GM19467 (cell line): ENCODE results near the gene PCDHAC2.

Experiments
- ATAC-seq: cut with Tn5 transposase; IDR thresholded peaks from one replicate; pipeline ENCODE4 v1.9.1; 2021; ENCODE audit warnings: mild to moderate bottlenecking, moderate library complexity; ENCODE audit not compliant: unreplicated experiment

The PCDHAC2 gene

GRCh38 chr5:140988100-140988499 is 21.8 kb downstream of the PCDHAC2 start:
- no peak for ATAC-seq

GRCh38 chr5:140988608-140989007 is 22.3 kb downstream of the PCDHAC2 start:
- no peak for ATAC-seq

GRCh38 chr5:140989254-140990020 is 23.2 kb downstream of the PCDHAC2 start:
- ATAC-seq: no peak

GRCh38 chr5:140992828-140993227 is 26.6 kb downstream of the PCDHAC2 start:
- no peak for ATAC-seq

- ATAC-seq: no peak
Observed at GRCh38 chr5:140996060-140996459, 29.8 kb downstream of the PCDHAC2 start.

- no peak for ATAC-seq
Observed at GRCh38 chr5:140998921-140999410, 32.7 kb downstream of the PCDHAC2 start.

GRCh38 chr5:141001446-141001843 is 35.2 kb downstream of the PCDHAC2 start:
- no peak for ATAC-seq

GRCh38 chr5:141001844-141002604 is 35.7 kb downstream of the PCDHAC2 start:
- ATAC-seq: no peak

- no peak for ATAC-seq
Observed at GRCh38 chr5:141002605-141002965, 36.3 kb downstream of the PCDHAC2 start.

- ATAC-seq: no peak
Observed at GRCh38 chr5:141003031-141003430, 36.8 kb downstream of the PCDHAC2 start.

GRCh38 chr5:141003791-141004611 is 37.7 kb downstream of the PCDHAC2 start:
- ATAC-seq: no peak

GRCh38 chr5:141007791-141008190 is 41.5 kb downstream of the PCDHAC2 start:
- no peak for ATAC-seq

- ATAC-seq: no peak
Observed at GRCh38 chr5:141010047-141010793, 43.9 kb downstream of the PCDHAC2 start.

GRCh38 chr5:141017943-141018342 is 51.7 kb downstream of the PCDHAC2 start:
- ATAC-seq: no peak
